HepG2 (cell line): ENCODE results near the gene PRR5L. TPM values are rescaled to one million over a fixed set of nuclear protein-coding genes. Genes with fewer than 3 reads are reported as not detected.

Source experiments
- ATAC-seq: fragments of 200-7000 bp; cut with Tn5 transposase; 3 replicates; pipeline ENCODE4 v1.9.1; 2020; ENCODE audit warnings: mild to moderate bottlenecking, moderate library complexity
- BruUV-seq: library from RNA; stranded (reverse); fragments of 400-500 nt; replicated peaks from 2 replicates; lab custom pipeline; 2021; lab: Mats Ljungman, UMichigan
- CTCF ChIA-PET: fragments of 300-600 bp; formaldehyde crosslinking; extraction: SDS; loops from one replicate; lab custom pipeline; 2021; ENCODE audit warnings: low total read pairs, inconsistent platforms, low intra/inter-chr PET ratio; lab: Yijun Ruan, JAX
- POLR2A ChIA-PET: fragments of 350-600 bp; sonication (Branson Sonifier 250); formaldehyde crosslinking; loops from one replicate; lab custom pipeline; 2020; ENCODE audit warnings: antibody characterized with exemption, inconsistent platforms; lab: Yijun Ruan, JAX
- DNase-seq: peaks from one replicate; pipeline ENCODE4 v3.0.0-alpha.2; 2015; ENCODE audit warnings: low spot score
- FAIRE-seq: peaks from 3 replicates; lab custom pipeline; 2011; peaks lifted over from hg19 to GRCh38; lab: Jason Lieb, UNC
- H2AFZ ChIP-seq: one replicate; pipeline ENCODE4 v1.6.1; 2011; ENCODE audit warnings: low read length, inconsistent platforms
- H3K27ac ChIP-seq: fragments of 300-600 bp; 3 replicates; pipeline ENCODE4 v1.8.0; 2011; ENCODE audit warnings: mixed run types, mild to moderate bottlenecking, mixed read lengths, low read length, inconsistent platforms; ENCODE audit not compliant: insufficient read depth; ENCODE audit errors: extremely low read length
- H3K27me3 ChIP-seq, 2 experiments: fragments of 200-600 bp in 1 of 2; 2 replicates in 1 of 2; 3 replicates in 1 of 2; pipeline versions ENCODE4 v1.6.0 to v1.8.0; 2011; ENCODE audit warnings: low read length in 2 of 2, mild to moderate bottlenecking in 2 of 2, moderate library complexity in 2 of 2, inconsistent platforms in 1 of 2; ENCODE audit not compliant: insufficient read depth in 2 of 2, control insufficient read depth in 1 of 2
- H3K36me3 ChIP-seq, 2 experiments: fragments of 200-600 bp in 1 of 2; replicated peaks in 1 of 2; 2 replicates in 1 of 2; 3 replicates in 1 of 2; pipeline versions ENCODE4 v1.5.1 to v1.8.0; 2011; ENCODE audit warnings: low read length in 2 of 2, inconsistent platforms in 1 of 2; ENCODE audit not compliant: insufficient read depth in 2 of 2, control insufficient read depth in 1 of 2
- H3K4me1 ChIP-seq: 2 replicates; pipeline ENCODE4 v1.5.1; 2012; ENCODE audit warnings: low read length, inconsistent platforms; ENCODE audit not compliant: insufficient read depth
- H3K4me2 ChIP-seq: 2 replicates; pipeline ENCODE4 v1.6.0; 2011; ENCODE audit warnings: low read depth, low read length, inconsistent platforms
- H3K4me3 ChIP-seq, 3 experiments: fragments of 200-600 bp in 1 of 3; sonication (generic), shearing (Covaris generic) in 1 of 3; replicated peaks in 1 of 3; 2 replicates each; pipeline ENCODE4 v1.5.1; 2011 to 2016; ENCODE audit warnings: low read length in 3 of 3, inconsistent platforms in 2 of 3, low read depth in 2 of 3, mild to moderate bottlenecking in 2 of 3, control low read depth in 1 of 3, mixed read lengths in 1 of 3; ENCODE audit not compliant: insufficient read depth in 1 of 3
- H3K79me2 ChIP-seq: one replicate; pipeline ENCODE4 v1.6.1; 2011; ENCODE audit warnings: low read length, inconsistent platforms; ENCODE audit not compliant: insufficient read depth
- H3K9ac ChIP-seq: 2 replicates; pipeline ENCODE4 v1.6.0; 2011; ENCODE audit warnings: mild to moderate bottlenecking, low read depth, low read length, inconsistent platforms; ENCODE audit not compliant: insufficient read depth
- H3K9me3 ChIP-seq: 2 replicates; pipeline ENCODE4 v1.5.1; 2012; ENCODE audit warnings: mild to moderate bottlenecking, low read length
- H4K20me1 ChIP-seq: 2 replicates; pipeline ENCODE4 v1.6.0; 2011; ENCODE audit warnings: inconsistent platforms, mild to moderate bottlenecking, low read length, moderate library complexity; ENCODE audit not compliant: insufficient read depth
- CREB1 ChIP-seq, 2 experiments: fragments of 450-650 bp in 1 of 2; IDR thresholded peaks; 2 replicates each; pipeline ENCODE4 v1.6.1; 2016 to 2017; ENCODE audit warnings: control low read depth in 1 of 2, mild to moderate bottlenecking in 1 of 2, missing compliant biosample characterization in 1 of 2, missing genetic modification characterization in 1 of 2
- KAT7 ChIP-seq: IDR thresholded peaks from 2 replicates; pipeline ENCODE4 v1.6.1; 2018; ENCODE audit warnings: borderline replicate concordance, missing compliant biosample characterization
- MAFG ChIP-seq: sonication (generic); formaldehyde crosslinking; IDR thresholded peaks from 2 replicates; pipeline ENCODE4 v1.5.1; 2020; ENCODE audit warnings: mild to moderate bottlenecking, missing genetic modification reagents
- YEATS4 ChIP-seq: sonication (generic); formaldehyde crosslinking; IDR thresholded peaks from 2 replicates; pipeline ENCODE4 v1.4.0; 2020; ENCODE audit warnings: missing genetic modification reagents, borderline replicate concordance
- ZNF138 ChIP-seq: sonication (generic); formaldehyde crosslinking; IDR thresholded peaks from 2 replicates; pipeline ENCODE4 v1.5.0; 2020; ENCODE audit warnings: mild to moderate bottlenecking, low read depth, missing genetic modification reagents
- WGBS: methylation state at CpG from one replicate; pipeline ENCODE4 v1.1.6; 2017; ENCODE audit warnings: low lambda C conversion rate; 5-methylcytosine and 5-hydroxymethylcytosine counted together
- in situ Hi-C: cut with HindIII; loops from 2 replicates; pipeline ENCODE4 v1.10.0; 2017; ENCODE audit warnings: low pct_unique_long_range_greater_than_20kb; ENCODE audit not compliant: extremely low pct_ligation_motif_present
- intact Hi-C: fragments of 100-400 bp; cut with micrococcal nuclease; formaldehyde crosslinking; loops from one replicate; pipeline ENCODE4 v1.10.0; 2022; ENCODE audit not compliant: unreplicated experiment
- polyA plus RNA-seq, 8 experiments: library from polyadenylated mRNA; depleted of rRNA in 3 of 8; stranded (reverse) in 7 of 8; unstranded in 1 of 8; fragments of >200 nt; fragmentation: Illumina TruSeq in 4 of 8; extraction: Trizol in 4 of 8; gene quantifications; 2 replicates each; pipeline versions ENCODE4 v1.2.1 to v1.2.3, GENCODE V29; 2011 to 2016; ENCODE audit warnings: low read depth in 4 of 8, missing spikeins in 1 of 8, mixed read lengths in 1 of 8; ENCODE audit not compliant: insufficient read depth in 1 of 8
- total RNA-seq, 5 experiments: library from RNA; depleted of rRNA; stranded (reverse); fragments of >200 nt; fragmentation: Illumina TruSeq; extraction: Trizol; gene quantifications; 2 replicates each; pipeline ENCODE4 v1.2.3, GENCODE V29; 2016; ENCODE audit warnings: low read depth in 1 of 5

Gene PRR5L
- total and polyA plus RNA-seq, 2 of the 13 experiments (the other 11 are each of a cell fraction or from before 2014, with no cell fraction given): 0.16 TPM; not detected in 1

GRCh38 chr11:36443661-36444060 lies 147.6 kb downstream of the PRR5L start:
- intact Hi-C loops (no loop called here), in situ Hi-C loops (no loop called here)
- Histone ChIP-seq H3K79me2 (no peaks in the 10 kb centered on the region), H2AFZ (no peak overlapping the region), H3K4me3 (no peak overlapping the region), H3K4me1 (no peaks in the 10 kb centered on the region), H3K9ac (no peak overlapping the region), H3K27me3 (no peaks in the 10 kb centered on the region), H3K36me3 (no peaks in the 10 kb centered on the region), H3K9me3 (no peaks in the 10 kb centered on the region), H3K27ac (no peak overlapping the region), H4K20me1 (no peaks in the 10 kb centered on the region), H3K4me2 (no peak overlapping the region)
- ChIA-PET CTCF (no interaction called here), POLR2A (no interaction called here)
- no peak for TF ChIP-seq KAT7 (CRISPR knock-in tag)
- 0 out of 2 replicates have a peak, but pooled peaks have one; percentile 25 for TF ChIP-seq CREB1 (IDR thresholded peaks at IDR 0.05)
- no peak for TF ChIP-seq CREB1 (CRISPR knock-in tag; IDR thresholded peaks at IDR 0.05)
- no peak for TF ChIP-seq YEATS4 (CRISPR knock-in tag)
- DNase-seq (no peak), ATAC-seq (no peak), FAIRE-seq (no peak)
- no TSS peak for BruUV-seq
- 0% methylated on average over 2 of the region's 2 CpGs for WGBS

GRCh38 chr11:36446135-36446534 lies 150.0 kb downstream of the PRR5L start:
- no peak overlapping the region for H2AFZ ChIP-seq
- DNase-seq (no peak), FAIRE-seq (no peak), ATAC-seq (no peak)
- intact Hi-C loops (no loop called here), in situ Hi-C loops (no loop called here)
- 10% methylated on average over 5 of the region's 7 CpGs for WGBS
- BruUV-seq: no TSS peak
- no peaks in the 10 kb centered on the region for H3K79me2 ChIP-seq
- CTCF ChIA-PET: no interaction called here
- TF ChIP-seq MAFG (CRISPR knock-in tag) (no peak), ZNF138 (CRISPR knock-in tag) (no peak)
- H3K36me3 ChIP-seq: no peaks in the 10 kb centered on the region
- no peaks in the 10 kb centered on the region for H3K9me3 ChIP-seq
- H3K9ac ChIP-seq: no peak overlapping the region
- H4K20me1 ChIP-seq: no peaks in the 10 kb centered on the region
- H3K4me2 ChIP-seq: no peak overlapping the region
- no peaks in the 10 kb centered on the region for H3K4me1 ChIP-seq
- no peak overlapping the region for H3K27ac ChIP-seq
- H3K27me3 ChIP-seq: no peaks in the 10 kb centered on the region
- POLR2A ChIA-PET: no interaction called here
- H3K4me3 ChIP-seq: no peak overlapping the region
